Hepatocyte (in vitro differentiated cells): ENCODE data around the gene TMC1. TPM values are rescaled to one million over a fixed set of nuclear protein-coding genes. Genes with fewer than 3 reads are reported as not detected.
"Not testable (repeated sequence)": the region's sequence is repeated elsewhere in the genome, so short reads cannot be mapped to it uniquely, and the experiment has no call there.

Experiments
- DNase-seq: peaks from one replicate; pipeline ENCODE4 v3.0.0-alpha.2; 2016; ENCODE audit warnings: low spot score
- H2AFZ ChIP-seq: fragments of 200-600 bp; sonication (generic); 2 replicates; pipeline ENCODE4 v1.6.0; 2016; ENCODE audit warnings: antibody characterized with exemption, mild to moderate bottlenecking
- H3K27ac ChIP-seq: fragments of 200-600 bp; sonication (generic); 2 replicates; pipeline ENCODE4 v1.5.1; 2016; ENCODE audit warnings: mild to moderate bottlenecking
- H3K27me3 ChIP-seq: fragments of 200-600 bp; sonication (generic); 2 replicates; pipeline ENCODE4 v1.6.1; 2016
- H3K36me3 ChIP-seq: fragments of 200-600 bp; sonication (generic); replicated peaks from 2 replicates; pipeline ENCODE4 v1.5.1; 2016; ENCODE audit warnings: low read depth; ENCODE audit not compliant: insufficient read depth
- H3K4me1 ChIP-seq: fragments of 200-600 bp; sonication (generic); 2 replicates; pipeline ENCODE4 v1.5.1; 2016; ENCODE audit warnings: mild to moderate bottlenecking, moderate library complexity; ENCODE audit not compliant: insufficient read depth
- H3K4me2 ChIP-seq: fragments of 200-600 bp; sonication (generic); 2 replicates; pipeline ENCODE4 v1.6.0; 2016
- H3K4me3 ChIP-seq: fragments of 200-600 bp; sonication (generic); 2 replicates; pipeline ENCODE4 v1.5.1; 2016; ENCODE audit warnings: mild to moderate bottlenecking
- H3K79me2 ChIP-seq: fragments of 200-600 bp; sonication (generic); 2 replicates; pipeline ENCODE4 v1.6.0; 2017; ENCODE audit warnings: mild to moderate bottlenecking
- H3K9me2 ChIP-seq: fragments of 200-600 bp; sonication (generic); replicated peaks from 2 replicates; pipeline ENCODE4 v1.6.0; 2017; ENCODE audit warnings: mild to moderate bottlenecking; ENCODE audit not compliant: insufficient read depth
- H3K9me3 ChIP-seq: fragments of 200-600 bp; sonication (generic); 2 replicates; pipeline ENCODE4 v1.5.1; 2016; ENCODE audit warnings: low read depth, mild to moderate bottlenecking
- H4K20me1 ChIP-seq: fragments of 200-600 bp; sonication (generic); 2 replicates; pipeline ENCODE4 v1.6.0; 2016; ENCODE audit warnings: mild to moderate bottlenecking; ENCODE audit not compliant: insufficient read depth, poor library complexity, severe bottlenecking
- EZH2 ChIP-seq: fragments of 200-600 bp; sonication (generic); IDR thresholded peaks from 2 replicates; pipeline ENCODE4 v1.6.1; 2016; ENCODE audit warnings: antibody characterized with exemption, mild to moderate bottlenecking, borderline replicate concordance
- EZH2phosphoT487 ChIP-seq: fragments of 200-600 bp; sonication (generic); IDR thresholded peaks from one replicate; pipeline ENCODE4 v1.6.1; 2018; ENCODE audit warnings: antibody characterized with exemption, mild to moderate bottlenecking, low read depth, moderate library complexity; ENCODE audit not compliant: unreplicated experiment, severe bottlenecking
- WGBS: methylation state at CpG from one replicate; pipeline ENCODE4 v1.1.6; 2016; ENCODE audit warnings: low lambda C conversion rate; ENCODE audit errors: missing lambda C conversion rate; 5-methylcytosine and 5-hydroxymethylcytosine counted together
- polyA plus RNA-seq: library from polyadenylated mRNA; unstranded; fragments of >200 nt; fragmentation: Nextera tagmentation; extraction: Ambion mirVana; gene quantifications from 2 replicates; pipeline ENCODE4 v1.2.1, GENCODE V29; 2016
- total RNA-seq: library from RNA; depleted of rRNA; stranded (reverse); fragments of >200 nt; gene quantifications from 2 replicates; pipeline ENCODE4 v1.2.3, GENCODE V29; 2014
- TF ChIP-seq, protein P1 (sequence below): fragments of 200-600 bp; sonication (generic); IDR thresholded peaks from 2 replicates; pipeline ENCODE4 v1.5.1; 2016; ENCODE audit warnings: antibody characterized with exemption, mild to moderate bottlenecking; ENCODE audit not compliant: poor library complexity

The TMC1 gene
- total and polyA plus RNA-seq, 2 experiments from 2014 or later: 0.20 to 0.23 TPM

DNA sequence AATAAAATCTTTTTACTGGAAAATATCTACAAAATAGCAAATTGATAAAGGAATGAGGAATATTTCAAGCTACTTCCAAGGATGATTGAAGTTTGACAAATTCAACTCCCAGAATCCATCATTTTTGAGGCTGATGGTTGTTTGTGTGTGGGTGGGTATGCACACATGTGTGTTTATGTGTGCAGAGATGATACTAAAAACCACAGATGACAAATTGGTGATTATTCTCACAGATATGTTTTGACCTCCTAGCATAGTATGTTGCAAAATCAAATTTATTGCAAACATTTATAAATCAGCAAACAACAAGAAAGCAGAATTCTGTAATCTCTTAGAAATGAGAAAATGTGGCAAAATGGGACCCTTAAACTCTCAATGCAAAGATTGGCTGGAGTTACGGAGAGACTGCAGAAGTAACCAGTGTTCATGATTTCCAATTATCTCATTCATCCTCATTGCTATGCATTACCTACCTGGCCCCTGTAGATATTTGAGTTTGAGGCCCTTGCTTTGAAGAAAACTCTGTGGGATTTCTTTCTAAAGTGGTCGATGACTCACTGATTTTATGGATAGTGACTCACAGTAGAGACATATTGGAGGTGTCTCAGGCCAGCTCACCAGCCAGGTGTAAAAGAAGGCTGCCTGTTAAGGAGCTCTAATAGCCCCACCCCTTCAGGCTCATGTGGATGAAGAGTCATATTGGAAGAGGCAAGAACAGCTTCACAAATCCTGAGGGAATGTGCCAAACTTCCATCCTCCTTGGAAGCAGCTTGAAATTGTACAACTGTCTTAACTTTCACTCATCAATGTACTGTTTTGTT, 44.6 kb upstream of the TMC1 start:
- TF ChIP-seq EZH2: no peak
- TF ChIP-seq EZH2phosphoT487: no peak
- TF ChIP-seq, protein P1, sequence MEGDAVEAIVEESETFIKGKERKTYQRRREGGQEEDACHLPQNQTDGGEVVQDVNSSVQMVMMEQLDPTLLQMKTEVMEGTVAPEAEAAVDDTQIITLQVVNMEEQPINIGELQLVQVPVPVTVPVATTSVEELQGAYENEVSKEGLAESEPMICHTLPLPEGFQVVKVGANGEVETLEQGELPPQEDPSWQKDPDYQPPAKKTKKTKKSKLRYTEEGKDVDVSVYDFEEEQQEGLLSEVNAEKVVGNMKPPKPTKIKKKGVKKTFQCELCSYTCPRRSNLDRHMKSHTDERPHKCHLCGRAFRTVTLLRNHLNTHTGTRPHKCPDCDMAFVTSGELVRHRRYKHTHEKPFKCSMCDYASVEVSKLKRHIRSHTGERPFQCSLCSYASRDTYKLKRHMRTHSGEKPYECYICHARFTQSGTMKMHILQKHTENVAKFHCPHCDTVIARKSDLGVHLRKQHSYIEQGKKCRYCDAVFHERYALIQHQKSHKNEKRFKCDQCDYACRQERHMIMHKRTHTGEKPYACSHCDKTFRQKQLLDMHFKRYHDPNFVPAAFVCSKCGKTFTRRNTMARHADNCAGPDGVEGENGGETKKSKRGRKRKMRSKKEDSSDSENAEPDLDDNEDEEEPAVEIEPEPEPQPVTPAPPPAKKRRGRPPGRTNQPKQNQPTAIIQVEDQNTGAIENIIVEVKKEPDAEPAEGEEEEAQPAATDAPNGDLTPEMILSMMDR: no peak
- no peaks in the 10 kb centered on the region for H3K36me3 ChIP-seq
- peak overlapping the region; percentile 91 for H3K27ac ChIP-seq
- peaks cover 38% of the 10 kb centered on the region for H3K4me1 ChIP-seq
- H3K27me3 ChIP-seq: no peaks in the 10 kb centered on the region
- no peaks in the 10 kb centered on the region for H3K9me2 ChIP-seq
- 32% methylated on average over 2 of the region's 2 CpGs for WGBS
- no peak overlapping the region for H3K4me3 ChIP-seq
- peak; percentile 89 for DNase-seq
- H2AFZ ChIP-seq: no peak overlapping the region
- no peaks in the 10 kb centered on the region for H4K20me1 ChIP-seq
- no peaks in the 10 kb centered on the region for H3K9me3 ChIP-seq
- peak overlapping the region; percentile 29 for H3K4me2 ChIP-seq
- no peaks in the 10 kb centered on the region for H3K79me2 ChIP-seq

GRCh38 chr9:72477930-72478518, 43.4 kb upstream of the TMC1 start:
- H3K79me2 ChIP-seq: no peaks in the 10 kb centered on the region
- no peaks in the 10 kb centered on the region for H4K20me1 ChIP-seq
- no peaks in the 10 kb centered on the region for H3K36me3 ChIP-seq
- H3K9me2 ChIP-seq: no peaks in the 10 kb centered on the region
- H3K9me3 ChIP-seq: no peaks in the 10 kb centered on the region
- WGBS: 16% methylated on average over 4 of the region's 4 CpGs
- H2AFZ ChIP-seq: peak overlapping the region; percentile 24
- peak; percentile 86 for DNase-seq
- peaks cover 38% of the 10 kb centered on the region for H3K4me1 ChIP-seq
- H3K27ac ChIP-seq: peak overlapping the region; percentile 91
- no peak for TF ChIP-seq EZH2phosphoT487
- TF ChIP-seq, protein P1: no peak
- no peak for TF ChIP-seq EZH2
- no peaks in the 10 kb centered on the region for H3K27me3 ChIP-seq
- H3K4me2 ChIP-seq: peak overlapping the region; percentile 29
- H3K4me3 ChIP-seq: no peak overlapping the region

DNA sequence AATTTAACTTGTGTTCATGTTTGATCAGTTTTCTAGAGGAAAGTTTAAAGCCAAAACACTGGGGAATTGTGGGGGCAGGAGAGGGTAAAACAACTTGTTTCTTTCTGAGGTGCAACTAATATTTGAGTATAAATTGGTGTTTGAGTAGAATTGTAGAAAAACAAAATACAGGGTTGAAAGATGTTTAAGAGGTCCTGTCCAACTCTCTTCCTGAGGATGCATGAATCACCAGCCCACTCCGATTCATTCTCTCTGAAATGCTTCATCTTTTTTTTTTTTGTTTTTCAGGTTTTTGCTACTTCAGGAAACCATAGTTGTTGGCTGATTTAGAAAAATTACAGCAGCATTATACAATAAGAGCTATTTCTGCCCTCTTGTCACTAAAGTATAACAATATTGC, 42.4 kb upstream of the TMC1 start:
- 65% methylated on average over 1 of the region's 1 CpG for WGBS
- Histone ChIP-seq H4K20me1 (no peaks in the 10 kb centered on the region), H3K27me3 (no peaks in the 10 kb centered on the region), H3K4me1 (peaks cover 33% of the 10 kb centered on the region), H3K4me2 (no peak overlapping the region), H2AFZ (no peak overlapping the region), H3K79me2 (no peaks in the 10 kb centered on the region), H3K27ac (peak overlapping the region; percentile 91), H3K36me3 (no peaks in the 10 kb centered on the region), H3K4me3 (no peak overlapping the region), H3K9me2 (no peaks in the 10 kb centered on the region), H3K9me3 (no peaks in the 10 kb centered on the region)
- TF ChIP-seq EZH2: no peak
- no peak for TF ChIP-seq EZH2phosphoT487
- TF ChIP-seq, protein P1: no peak
- no peak for DNase-seq

DNA sequence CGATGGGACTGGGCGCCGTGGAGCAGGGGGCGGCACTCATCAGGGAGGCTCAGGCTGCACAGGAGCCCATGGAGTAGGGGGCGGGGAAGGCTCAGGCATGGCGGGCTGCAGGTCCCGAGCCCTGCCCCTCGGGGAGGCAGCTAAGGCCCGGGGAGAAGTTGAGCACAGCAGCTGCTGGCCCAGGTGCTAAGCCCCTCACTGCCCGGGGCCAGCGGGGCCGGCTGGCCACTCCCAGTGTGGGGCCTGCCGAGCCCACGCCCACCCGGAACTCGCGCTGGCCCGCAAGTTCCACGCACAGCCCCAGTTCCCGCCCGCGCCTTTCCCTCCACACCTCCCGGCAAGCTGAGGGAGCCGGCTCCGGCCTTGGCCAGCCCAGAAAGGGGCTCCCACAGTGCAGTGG, 41.1 kb upstream of the TMC1 start:
- not testable (repeated sequence) for H3K4me3 ChIP-seq, H3K9me2 ChIP-seq, H3K79me2 ChIP-seq, H3K36me3 ChIP-seq, DNase-seq, H2AFZ ChIP-seq, H3K27me3 ChIP-seq, H3K4me2 ChIP-seq, H3K9me3 ChIP-seq, H4K20me1 ChIP-seq
- peak overlapping the region; percentile 29 for H3K27ac ChIP-seq
- peaks cover 21% of the 10 kb centered on the region for H3K4me1 ChIP-seq
- WGBS: 97% methylated on average over 12 of the region's 25 CpGs
